ENCODE data around the gene DSN1. TPM values are rescaled to one million over a fixed set of nuclear protein-coding genes. Genes with fewer than 3 reads are reported as not detected.

Gene DSN1
- total and polyA plus RNA-seq, 9 of the 15 experiments (the other 6 are each of a cell fraction or from before 2014, with no cell fraction given): 23.3 to 45.3 (median 31.1) TPM

- TF ChIP-seq, protein P1, sequence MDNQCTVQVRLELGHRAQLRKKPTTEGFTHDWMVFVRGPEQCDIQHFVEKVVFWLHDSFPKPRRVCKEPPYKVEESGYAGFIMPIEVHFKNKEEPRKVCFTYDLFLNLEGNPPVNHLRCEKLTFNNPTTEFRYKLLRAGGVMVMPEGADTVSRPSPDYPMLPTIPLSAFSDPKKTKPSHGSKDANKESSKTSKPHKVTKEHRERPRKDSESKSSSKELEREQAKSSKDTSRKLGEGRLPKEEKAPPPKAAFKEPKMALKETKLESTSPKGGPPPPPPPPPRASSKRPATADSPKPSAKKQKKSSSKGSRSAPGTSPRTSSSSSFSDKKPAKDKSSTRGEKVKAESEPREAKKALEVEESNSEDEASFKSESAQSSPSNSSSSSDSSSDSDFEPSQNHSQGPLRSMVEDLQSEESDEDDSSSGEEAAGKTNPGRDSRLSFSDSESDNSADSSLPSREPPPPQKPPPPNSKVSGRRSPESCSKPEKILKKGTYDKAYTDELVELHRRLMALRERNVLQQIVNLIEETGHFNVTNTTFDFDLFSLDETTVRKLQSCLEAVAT (IDR thresholded peaks at IDR 0.05): no peak; a peak in 1 of 4 replicates
- no peak for TF ChIP-seq ZNF324 (CRISPR knock-in tag; IDR thresholded peaks at IDR 0.05)
- TF ChIP-seq, protein P2, sequence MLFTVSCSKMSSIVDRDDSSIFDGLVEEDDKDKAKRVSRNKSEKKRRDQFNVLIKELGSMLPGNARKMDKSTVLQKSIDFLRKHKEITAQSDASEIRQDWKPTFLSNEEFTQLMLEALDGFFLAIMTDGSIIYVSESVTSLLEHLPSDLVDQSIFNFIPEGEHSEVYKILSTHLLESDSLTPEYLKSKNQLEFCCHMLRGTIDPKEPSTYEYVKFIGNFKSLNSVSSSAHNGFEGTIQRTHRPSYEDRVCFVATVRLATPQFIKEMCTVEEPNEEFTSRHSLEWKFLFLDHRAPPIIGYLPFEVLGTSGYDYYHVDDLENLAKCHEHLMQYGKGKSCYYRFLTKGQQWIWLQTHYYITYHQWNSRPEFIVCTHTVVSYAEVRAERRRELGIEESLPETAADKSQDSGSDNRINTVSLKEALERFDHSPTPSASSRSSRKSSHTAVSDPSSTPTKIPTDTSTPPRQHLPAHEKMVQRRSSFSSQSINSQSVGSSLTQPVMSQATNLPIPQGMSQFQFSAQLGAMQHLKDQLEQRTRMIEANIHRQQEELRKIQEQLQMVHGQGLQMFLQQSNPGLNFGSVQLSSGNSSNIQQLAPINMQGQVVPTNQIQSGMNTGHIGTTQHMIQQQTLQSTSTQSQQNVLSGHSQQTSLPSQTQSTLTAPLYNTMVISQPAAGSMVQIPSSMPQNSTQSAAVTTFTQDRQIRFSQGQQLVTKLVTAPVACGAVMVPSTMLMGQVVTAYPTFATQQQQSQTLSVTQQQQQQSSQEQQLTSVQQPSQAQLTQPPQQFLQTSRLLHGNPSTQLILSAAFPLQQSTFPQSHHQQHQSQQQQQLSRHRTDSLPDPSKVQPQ (CRISPR knock-in tag; IDR thresholded peaks at IDR 0.05; ENCODE audit: borderline replicate concordance): no peak
- TF ChIP-seq ZFP30 (CRISPR knock-in tag; IDR thresholded peaks at IDR 0.05; ENCODE audit: borderline replicate concordance): no peak
- no peak for TF ChIP-seq ZC3H8 (IDR thresholded peaks at IDR 0.05)
- peak; percentile 99 for TF ChIP-seq CREB3L1 (IDR thresholded peaks at IDR 0.05; ENCODE audit: borderline replicate concordance, low read depth)
- TF ChIP-seq ELF4 (CRISPR knock-in tag; IDR thresholded peaks at IDR 0.05): peak; percentile 49; the same call in 1 of the 2 replicates
- TF ChIP-seq YY1 (IDR thresholded peaks at IDR 0.05; ENCODE audit: borderline replicate concordance in 1 of 3, control insufficient read depth in 1 of 3, extremely low read depth in 1 of 3, insufficient read depth in 3 of 3, insufficient read length in 1 of 3, insufficient replicate concordance in 2 of 3, low read depth in 1 of 3, low read length in 2 of 3): peak in 1 of 3 experiments; percentile 68
- TF ChIP-seq E2F1 (CRISPR knock-in tag; IDR thresholded peaks at IDR 0.05): peak; percentile 98
- no peak for TF ChIP-seq SRSF7 (optimal IDR thresholded peaks at IDR 0.05; ENCODE audit: low read depth, low read length)
- TF ChIP-seq ZNF277 (CRISPR knock-in tag; IDR thresholded peaks at IDR 0.05; ENCODE audit: borderline replicate concordance): no peak
- peak in 1 of 2 experiments; percentile 44; a peak in 1 of 4 replicates for TF ChIP-seq HDAC1 (IDR thresholded peaks at IDR 0.05)
- no peak for TF ChIP-seq PRPF4 (IDR thresholded peaks at IDR 0.05; ENCODE audit: insufficient read depth, low read depth, low read length, poor library complexity, severe bottlenecking)
- TF ChIP-seq ZNF3 (CRISPR knock-in tag; IDR thresholded peaks at IDR 0.05): no peak
- TF ChIP-seq HES1 (IDR thresholded peaks at IDR 0.05; ENCODE audit: low read depth): no peak
- TF ChIP-seq FIP1L1 (IDR thresholded peaks at IDR 0.05; ENCODE audit: low read depth, low read length, poor library complexity, severe bottlenecking): no peak
Observed at GRCh38 chr20:36773597-36774390, at the start of gene DSN1 (continued).

Data from K562 (cell line).